COLO829 (cell line): ENCODE measurements around the gene GNG12.

ENCODE experiments used
- DNase-seq: peaks from one replicate; pipeline ENCODE4 v3.0.0; 2012; ENCODE audit warnings: low spot score

Gene GNG12

GRCh38 chr1:67705735-67706453 is 127.4 kb downstream of the GNG12 start:
- no peak for DNase-seq

- DNase-seq: no peak
Measured at GRCh38 chr1:67704351-67704750, 128.9 kb downstream of the GNG12 start.

DNA sequence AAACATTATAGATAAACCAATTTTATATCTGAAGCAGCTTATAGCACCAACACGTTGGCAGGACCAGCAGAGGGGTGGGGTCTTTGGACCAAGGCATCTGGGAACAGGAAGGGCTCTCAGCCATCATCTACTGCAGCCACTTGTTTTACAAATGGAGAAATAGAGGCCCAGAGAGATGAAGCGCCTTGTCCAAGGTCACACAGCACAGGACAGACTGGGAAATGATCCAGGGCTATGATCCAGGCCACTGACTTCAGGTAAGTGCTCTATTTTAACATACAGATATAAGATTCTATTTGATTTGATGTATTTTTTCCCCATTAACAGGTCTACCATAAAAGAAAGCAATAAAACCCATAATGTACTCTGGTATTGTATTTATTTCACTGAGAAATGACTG is 131.4 kb downstream of the GNG12 start:
- no peak for DNase-seq

DNA sequence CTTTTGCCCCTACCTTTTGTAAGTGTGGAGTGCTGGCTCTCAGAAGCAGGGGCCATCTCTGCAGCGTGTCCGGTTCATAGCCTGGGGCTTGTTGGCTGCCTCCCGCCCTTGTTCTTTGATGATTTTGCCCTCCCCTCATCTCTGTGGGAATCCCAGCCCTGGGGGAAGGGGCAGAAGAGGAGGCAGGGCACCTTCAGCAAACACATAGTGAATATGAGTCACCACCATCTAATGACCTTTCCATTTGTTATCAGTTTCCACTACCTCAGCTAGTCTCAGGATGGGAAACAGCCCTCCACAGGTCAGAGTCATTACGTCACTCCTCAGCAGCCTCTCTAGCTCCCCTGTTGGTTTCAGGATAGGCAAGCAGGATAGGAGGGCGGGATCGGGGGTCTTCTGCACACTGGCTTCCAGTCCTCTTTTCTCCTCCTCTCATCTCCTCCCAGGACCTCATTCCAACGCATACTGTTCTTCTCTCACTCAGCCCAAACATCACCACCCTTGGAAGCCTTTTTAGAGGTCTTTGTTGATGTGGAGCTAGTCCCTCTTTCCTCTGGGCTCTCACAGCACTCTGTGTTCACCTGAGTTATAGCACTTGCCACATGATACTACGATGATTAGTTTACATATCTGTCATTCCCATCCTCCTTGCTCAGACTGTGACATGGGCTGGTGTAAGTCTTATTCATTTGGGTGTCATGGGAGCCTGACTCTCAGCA is 132.4 kb downstream of the GNG12 start:
- peak; percentile 56 for DNase-seq

- DNase-seq: no peak
Measured at GRCh38 chr1:67700220-67700619, 133.0 kb downstream of the GNG12 start.

DNA sequence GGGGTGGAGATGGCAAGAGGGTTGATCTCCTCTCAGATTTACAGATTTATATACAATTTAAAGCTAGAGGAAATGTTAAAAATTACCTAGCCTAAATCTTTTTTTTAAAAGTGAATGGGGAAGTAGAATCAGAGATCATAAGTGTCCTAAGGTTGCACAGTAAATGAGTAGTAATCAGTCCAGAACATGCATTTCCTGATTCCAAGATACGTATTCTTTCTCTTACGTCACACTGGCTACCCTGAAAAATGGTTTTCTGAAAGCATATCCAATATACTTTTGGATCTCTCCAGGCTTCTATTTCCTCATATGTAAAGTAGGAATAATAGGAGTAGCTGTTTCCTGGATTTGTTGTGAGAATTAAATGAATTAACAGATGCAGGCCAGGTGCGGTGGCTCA is 136.6 kb downstream of the GNG12 start:
- no peak for DNase-seq

- DNase-seq: no peak
Measured at GRCh38 chr1:67695963-67696362, 137.3 kb downstream of the GNG12 start.

- DNase-seq: no peak
Measured at GRCh38 chr1:67691712-67692111, 141.6 kb downstream of the GNG12 start.

GRCh38 chr1:67690411-67690810 is 142.9 kb downstream of the GNG12 start:
- no peak for DNase-seq

DNA sequence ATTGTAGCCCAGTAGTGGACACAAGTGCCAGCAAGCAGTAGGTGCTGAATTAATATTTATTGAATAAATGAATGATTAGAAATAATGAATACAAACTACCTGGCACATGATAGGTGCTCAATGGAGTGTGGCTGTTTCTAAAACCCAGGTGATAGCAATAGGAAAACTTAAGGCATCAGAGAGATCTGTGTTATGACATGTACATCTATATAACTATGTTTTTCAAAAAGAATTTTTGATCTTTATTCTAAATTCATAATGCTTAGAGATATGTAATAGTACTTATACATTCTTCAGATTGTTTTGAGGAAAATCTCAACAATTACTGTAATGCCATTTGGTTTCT is 143.3 kb downstream of the GNG12 start:
- DNase-seq: no peak

DNA sequence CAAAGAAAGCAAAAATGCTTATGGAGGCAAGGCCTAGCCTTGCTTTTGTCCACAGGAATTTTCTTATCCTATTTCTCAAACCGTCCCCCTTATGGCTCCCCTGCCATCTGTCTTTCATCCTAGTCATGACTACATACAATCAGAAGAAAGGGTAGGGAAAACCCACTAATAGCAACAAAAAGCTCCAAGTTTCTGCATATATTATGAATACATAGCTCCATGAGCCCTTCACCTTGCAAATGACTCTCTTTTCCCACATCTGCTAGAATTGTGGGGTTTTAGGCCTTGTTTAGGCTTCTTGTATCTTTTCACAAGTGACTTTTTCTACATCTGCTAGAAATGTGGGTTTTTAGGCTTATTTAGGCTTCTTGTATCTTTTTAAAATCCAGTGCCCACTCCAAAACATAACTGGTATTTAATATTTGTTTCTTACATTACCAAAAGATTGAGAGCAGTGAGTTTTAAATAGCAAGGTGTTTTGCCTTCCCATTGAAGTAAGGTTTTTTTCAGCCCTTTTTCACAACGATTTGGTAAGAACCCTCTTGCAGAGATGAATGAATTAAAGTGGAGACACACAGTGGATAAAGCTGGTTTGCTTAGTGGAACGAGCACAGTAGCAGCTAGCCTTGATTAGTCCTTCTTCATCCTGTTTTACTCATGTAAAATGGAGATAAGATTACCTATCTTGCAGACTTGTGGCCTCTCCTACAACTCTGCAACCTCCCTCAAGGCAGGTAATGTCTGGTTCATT is 143.8 kb downstream of the GNG12 start:
- no peak for DNase-seq

GRCh38 chr1:67688526-67689219 is 144.6 kb downstream of the GNG12 start:
- no peak for DNase-seq

- no peak for DNase-seq
Measured at GRCh38 chr1:67687649-67688048, 145.6 kb downstream of the GNG12 start.

- DNase-seq: no peak
Measured at GRCh38 chr1:67687198-67687545, 146.1 kb downstream of the GNG12 start.

DNA sequence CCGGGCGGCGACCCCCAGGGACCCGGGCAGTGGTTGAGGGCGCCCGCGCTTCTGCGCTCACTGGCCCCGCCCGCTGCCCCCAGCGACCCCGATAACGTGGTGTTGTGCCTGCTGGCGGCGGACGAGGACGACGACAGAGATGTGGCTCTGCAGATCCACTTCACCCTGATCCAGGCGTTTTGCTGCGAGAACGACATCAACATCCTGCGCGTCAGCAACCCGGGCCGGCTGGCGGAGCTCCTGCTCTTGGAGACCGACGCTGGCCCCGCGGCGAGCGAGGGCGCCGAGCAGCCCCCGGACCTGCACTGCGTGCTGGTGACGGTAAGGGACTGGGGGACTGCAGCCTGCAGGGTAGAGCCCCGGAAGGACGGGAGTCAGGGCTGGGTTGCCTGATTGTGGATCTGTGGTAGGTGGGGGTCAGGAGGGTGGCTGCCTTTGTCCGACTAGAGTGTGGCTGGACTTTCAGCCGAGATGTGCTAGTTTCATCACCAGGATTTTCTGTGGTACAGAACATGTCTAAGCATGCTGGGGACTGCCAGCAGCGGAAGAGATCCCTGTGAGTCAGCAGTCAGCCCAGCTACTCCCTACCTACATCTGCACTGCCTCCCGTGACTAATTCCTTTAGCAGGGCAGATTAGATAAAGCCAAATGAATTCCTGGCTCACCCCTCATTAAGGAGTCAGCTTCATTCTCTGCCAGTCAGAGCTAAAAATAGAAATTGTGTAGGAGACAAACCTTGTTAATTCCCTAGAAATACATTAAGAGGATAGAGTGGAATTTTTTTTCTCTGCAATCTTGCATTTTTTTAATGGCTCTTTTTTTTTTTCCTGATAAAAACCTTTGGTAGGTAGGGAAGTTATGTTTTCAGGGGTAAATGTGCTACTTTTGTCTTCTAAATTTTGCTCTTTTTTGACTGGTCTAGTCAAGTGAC is 146.7 kb downstream of the GNG12 start:
- peak; percentile 88 for DNase-seq

- DNase-seq: no peak
Measured at GRCh38 chr1:67685558-67686266, 147.6 kb downstream of the GNG12 start.

GRCh38 chr1:67685067-67685557 is 148.2 kb downstream of the GNG12 start, which contains the start of gene GADD45A:
TSS of gene GADD45A (plus strand) at chr1:67685201. CDS start at chr1:67685495, 294 bp downstream.
- peak; percentile 98 for DNase-seq

DNA sequence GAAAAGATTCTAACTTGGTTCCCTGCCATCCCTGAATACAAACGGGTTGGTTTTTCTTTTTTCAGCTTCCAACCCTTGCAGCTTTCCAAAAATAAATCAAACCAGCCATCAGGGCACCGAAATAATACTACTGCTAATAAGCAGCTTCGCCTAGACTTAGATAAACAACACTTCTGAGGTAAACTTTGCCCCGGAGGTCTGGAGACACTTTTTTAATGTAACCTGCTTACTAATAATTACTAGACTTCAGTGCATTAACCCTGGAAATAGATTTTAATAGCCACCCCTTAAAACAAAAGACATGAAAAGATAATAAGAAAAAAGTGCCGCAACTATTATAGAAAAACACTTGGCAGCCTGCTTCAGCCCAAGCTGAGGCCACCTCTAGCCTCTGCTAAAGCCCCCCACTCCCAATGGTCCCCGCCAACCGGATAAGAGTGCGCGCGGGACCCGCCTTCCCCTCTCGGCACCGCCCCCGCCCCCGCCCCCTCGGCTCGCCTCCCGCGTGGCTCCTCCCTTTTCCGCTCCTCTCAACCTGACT is 148.7 kb downstream of the GNG12 start:
- DNase-seq: no peak

- DNase-seq: no peak
Measured at GRCh38 chr1:67683766-67684525, 149.3 kb downstream of the GNG12 start.
